ENCODE measurements around the gene PAPPA. TPM values are rescaled to one million over a fixed set of nuclear protein-coding genes. Genes with fewer than 3 reads are reported as not detected.

The PAPPA gene
- polyA plus RNA-seq, 1 of the 3 experiments (the other 2 are of a cell fraction), result 44.5 TPM

DNA sequence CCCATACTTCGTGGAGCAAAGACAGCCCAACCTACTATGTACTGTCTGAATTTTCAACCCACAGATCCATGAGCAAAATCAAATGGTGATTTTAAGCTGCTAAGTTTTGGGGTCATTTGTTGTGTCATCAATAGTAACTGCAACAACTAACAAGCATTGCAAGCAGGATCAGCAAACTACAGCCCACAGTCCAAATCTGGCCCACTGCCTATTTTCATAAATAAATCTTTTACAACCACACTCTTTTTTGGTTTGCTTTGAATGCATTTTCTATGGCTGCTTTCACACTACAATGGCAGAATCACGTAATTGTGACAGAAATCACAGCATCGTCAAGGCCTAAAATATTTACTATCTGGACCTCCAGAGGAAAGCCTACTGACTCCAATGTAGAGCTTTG, 296.4 kb downstream of the PAPPA start:
- H4K20me1 ChIP-seq (ENCODE audit: insufficient read depth), result no peaks in the 10 kb centered on the region
- H3F3A ChIP-seq (replicated peaks; ENCODE audit: insufficient read depth), result no peaks in the 10 kb centered on the region
- TF ChIP-seq FOXJ3 (CRISPR knock-in tag; IDR thresholded peaks at IDR 0.05) (no peak), NFIC (IDR thresholded peaks at IDR 0.05; ENCODE audit: borderline replicate concordance) (no peak), RFX5 (IDR thresholded peaks at IDR 0.05; ENCODE audit: low read length) (no peak), RCOR1 (IDR thresholded peaks at IDR 0.05; ENCODE audit: low read length) (no peak)
- TF ChIP-seq, protein P1, sequence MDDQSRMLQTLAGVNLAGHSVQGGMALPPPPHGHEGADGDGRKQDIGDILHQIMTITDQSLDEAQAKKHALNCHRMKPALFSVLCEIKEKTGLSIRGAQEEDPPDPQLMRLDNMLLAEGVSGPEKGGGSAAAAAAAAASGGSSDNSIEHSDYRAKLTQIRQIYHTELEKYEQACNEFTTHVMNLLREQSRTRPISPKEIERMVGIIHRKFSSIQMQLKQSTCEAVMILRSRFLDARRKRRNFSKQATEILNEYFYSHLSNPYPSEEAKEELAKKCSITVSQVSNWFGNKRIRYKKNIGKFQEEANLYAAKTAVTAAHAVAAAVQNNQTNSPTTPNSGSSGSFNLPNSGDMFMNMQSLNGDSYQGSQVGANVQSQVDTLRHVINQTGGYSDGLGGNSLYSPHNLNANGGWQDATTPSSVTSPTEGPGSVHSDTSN (IDR thresholded peaks at IDR 0.05), result no peak
- TF ChIP-seq, protein P2, sequence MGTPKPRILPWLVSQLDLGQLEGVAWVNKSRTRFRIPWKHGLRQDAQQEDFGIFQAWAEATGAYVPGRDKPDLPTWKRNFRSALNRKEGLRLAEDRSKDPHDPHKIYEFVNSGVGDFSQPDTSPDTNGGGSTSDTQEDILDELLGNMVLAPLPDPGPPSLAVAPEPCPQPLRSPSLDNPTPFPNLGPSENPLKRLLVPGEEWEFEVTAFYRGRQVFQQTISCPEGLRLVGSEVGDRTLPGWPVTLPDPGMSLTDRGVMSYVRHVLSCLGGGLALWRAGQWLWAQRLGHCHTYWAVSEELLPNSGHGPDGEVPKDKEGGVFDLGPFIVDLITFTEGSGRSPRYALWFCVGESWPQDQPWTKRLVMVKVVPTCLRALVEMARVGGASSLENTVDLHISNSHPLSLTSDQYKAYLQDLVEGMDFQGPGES (IDR thresholded peaks at IDR 0.05; ENCODE audit: low read depth, low read length), result no peak
- no peaks in the 10 kb centered on the region for H3K9me3 ChIP-seq
- H3K36me3 ChIP-seq (replicated peaks in 1 of 2; ENCODE audit: control insufficient read depth in 1 of 2, insufficient read depth in 2 of 2, low read length in 1 of 2), result no peaks in the 10 kb centered on the region
- no peak for DNase-seq
- H3K4me3 ChIP-seq (ENCODE audit: low read depth in 2 of 2, low read length in 1 of 2), result no peak overlapping the region
- H3K27me3 ChIP-seq (ENCODE audit: insufficient read depth), result no peaks in the 10 kb centered on the region
- CTCF ChIA-PET, result interaction anchor here (1.0 to 1.1 kb wide), 2 partner anchors 22 to 856 kb away, joined by 3 read pairs; no protein-coding TSS in a partner anchor
- no peak overlapping the region for H3K4me2 ChIP-seq
- no peak overlapping the region for H3K9ac ChIP-seq
- H3K9me2 ChIP-seq, result no peaks in the 10 kb centered on the region
- H2AFZ ChIP-seq (ENCODE audit: low read depth), result no peak overlapping the region
- WGBS (ENCODE audit: low lambda C conversion rate), result 92% methylated on average over 3 of the region's 3 CpGs
- H3K27ac ChIP-seq (ENCODE audit: low read depth in 2 of 2, low read length in 1 of 2), result peak overlapping the region in 1 of 2 experiments; percentile 44; a peak in 1 of 4 replicates
- POLR2A ChIA-PET, result no interaction called here
- H3K4me1 ChIP-seq (ENCODE audit: control insufficient read depth in 1 of 2, insufficient read depth in 2 of 2, low read depth in 1 of 2, low read length in 1 of 2), result no peaks in the 10 kb centered on the region; a peak in 1 of 4 replicates
- no peaks in the 10 kb centered on the region for H3K79me2 ChIP-seq (ENCODE audit: insufficient read depth)

DNA sequence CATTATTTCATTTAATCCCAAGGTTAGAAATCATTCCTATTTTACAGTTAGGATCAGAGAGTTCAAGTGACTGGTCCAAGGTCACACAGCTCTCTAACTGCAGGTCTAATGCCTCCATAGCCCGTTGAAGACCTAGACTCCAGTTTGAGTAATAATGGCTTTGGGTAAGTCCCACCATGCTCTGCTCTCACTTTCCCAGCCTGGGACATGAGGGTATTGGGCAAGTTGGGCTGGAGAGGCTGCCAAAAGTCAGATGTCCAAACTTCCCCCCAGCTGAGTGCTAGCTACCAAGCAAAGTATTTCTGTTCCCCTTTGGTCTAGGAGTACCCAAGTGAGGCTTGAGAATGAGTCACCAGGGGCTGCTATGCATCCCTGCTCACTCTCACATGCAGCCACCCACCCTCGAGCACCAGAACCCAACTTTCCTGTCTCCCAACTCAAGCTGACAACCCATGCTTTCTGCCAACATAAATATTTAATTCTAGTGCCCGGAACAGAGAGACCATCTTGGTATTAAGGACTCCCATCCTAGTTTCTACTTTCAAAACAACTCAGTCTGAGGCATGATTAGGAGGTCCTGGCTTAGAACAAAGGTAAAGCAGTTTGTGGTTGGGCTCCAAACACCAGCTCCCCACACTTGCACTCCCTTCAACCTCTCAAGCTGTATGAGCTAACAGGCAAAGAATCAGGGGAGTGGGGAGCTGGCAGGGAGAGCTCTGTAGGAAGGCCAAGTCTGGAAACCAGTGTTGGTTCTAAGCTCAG, 297.0 kb downstream of the PAPPA start:
- POLR2A ChIA-PET, result no interaction called here
- Histone ChIP-seq H3K27ac (ENCODE audit: low read depth in 2 of 2, low read length in 1 of 2) (peak overlapping the region in 1 of 2 experiments; percentile 44; a peak in 1 of 4 replicates), H3K9me2 (no peaks in the 10 kb centered on the region), H3F3A (replicated peaks; ENCODE audit: insufficient read depth) (no peaks in the 10 kb centered on the region), H2AFZ (ENCODE audit: low read depth) (no peak overlapping the region), H3K4me3 (ENCODE audit: low read depth in 2 of 2, low read length in 1 of 2) (no peak overlapping the region), H4K20me1 (ENCODE audit: insufficient read depth) (no peaks in the 10 kb centered on the region), H3K9me3 (no peaks in the 10 kb centered on the region), H3K4me1 (ENCODE audit: control insufficient read depth in 1 of 2, insufficient read depth in 2 of 2, low read depth in 1 of 2, low read length in 1 of 2) (no peaks in the 10 kb centered on the region; a peak in 1 of 4 replicates), H3K27me3 (ENCODE audit: insufficient read depth) (no peaks in the 10 kb centered on the region), H3K4me2 (peak overlapping the region; percentile 55), H3K9ac (no peak overlapping the region), H3K36me3 (replicated peaks in 1 of 2; ENCODE audit: control insufficient read depth in 1 of 2, insufficient read depth in 2 of 2, low read length in 1 of 2) (no peaks in the 10 kb centered on the region), H3K79me2 (ENCODE audit: insufficient read depth) (no peaks in the 10 kb centered on the region)
- TF ChIP-seq EZH2phosphoT487 (IDR thresholded peaks at IDR 0.05; ENCODE audit: borderline replicate concordance, low read depth), result no peak
- TF ChIP-seq FOSL2 (IDR thresholded peaks at IDR 0.05; ENCODE audit: borderline replicate concordance, low read depth), result peak; percentile 29; the same call in 1 of the 2 replicates
- TF ChIP-seq JUND (IDR thresholded peaks at IDR 0.05), result 0 out of 2 replicates have a peak, but pooled peaks have one; percentile 23
- 69% methylated on average over 3 of the region's 3 CpGs for WGBS (ENCODE audit: low lambda C conversion rate)
- DNase-seq, result no peak
- CTCF ChIA-PET, result interaction anchor here (1.0 to 1.1 kb wide), 2 partner anchors 21 to 857 kb away, joined by 3 read pairs; no protein-coding TSS in a partner anchor
